Measurements from ENCODE around the gene LHFPL2. TPM values are rescaled to one million over a fixed set of nuclear protein-coding genes. Genes with fewer than 3 reads are reported as not detected.

Gene LHFPL2
- total RNA-seq, 1 donor from 2014 or later = 42.1 TPM

GRCh38 chr5:78509884-78510769, 138.4 kb downstream of the LHFPL2 start:
- no peak for TF ChIP-seq CTCF (IDR thresholded peaks at IDR 0.05; ENCODE audit: unreplicated experiment)
- Mint-ChIP-seq H3K27ac (no peak overlapping the region), H3K27me3 (ENCODE audit: low read depth) (no peaks in the 10 kb centered on the region), H3K9me3 (no peaks in the 10 kb centered on the region), H3K4me3 (peak overlapping the region; percentile 57), H3K4me1 (peaks cover 60% of the 10 kb centered on the region), H3K36me3 (peaks cover 11% of the 10 kb centered on the region)
- DNase-seq (ENCODE audit: low spot score in 2 of 2, unreplicated experiment in 2 of 2) = peak in 1 of 2 experiments; percentile 55

- TF ChIP-seq CTCF (IDR thresholded peaks at IDR 0.05; ENCODE audit: unreplicated experiment) = no peak
- H3K27me3 Mint-ChIP-seq (ENCODE audit: low read depth) = no peaks in the 10 kb centered on the region
- peaks cover 3% of the 10 kb centered on the region for H3K36me3 Mint-ChIP-seq
- peak overlapping the region; percentile 82 for H3K27ac Mint-ChIP-seq
- DNase-seq (ENCODE audit: low spot score in 2 of 2, unreplicated experiment in 2 of 2) = no peak
- H3K9me3 Mint-ChIP-seq = no peaks in the 10 kb centered on the region
- H3K4me1 Mint-ChIP-seq = peaks cover 68% of the 10 kb centered on the region
- H3K4me3 Mint-ChIP-seq = peak overlapping the region; percentile 57
Measured at GRCh38 chr5:78509145-78509865, 139.3 kb downstream of the LHFPL2 start.

GRCh38 chr5:78508186-78508765, 140.3 kb downstream of the LHFPL2 start:
- peaks cover 77% of the 10 kb centered on the region for H3K4me1 Mint-ChIP-seq
- H3K9me3 Mint-ChIP-seq = no peaks in the 10 kb centered on the region
- no peaks in the 10 kb centered on the region for H3K27me3 Mint-ChIP-seq (ENCODE audit: low read depth)
- peak overlapping the region; percentile 22 for H3K4me3 Mint-ChIP-seq
- peak in 1 of 2 experiments; percentile 43 for DNase-seq (ENCODE audit: low spot score in 2 of 2, unreplicated experiment in 2 of 2)
- H3K36me3 Mint-ChIP-seq = no peaks in the 10 kb centered on the region
- no peak for TF ChIP-seq CTCF (IDR thresholded peaks at IDR 0.05; ENCODE audit: unreplicated experiment)
- H3K27ac Mint-ChIP-seq = peak overlapping the region; percentile 82

GRCh38 chr5:78507531-78507930, 141.0 kb downstream of the LHFPL2 start:
- Mint-ChIP-seq H3K36me3 (no peaks in the 10 kb centered on the region), H3K9me3 (no peaks in the 10 kb centered on the region), H3K27ac (peak overlapping the region; percentile 82), H3K27me3 (ENCODE audit: low read depth) (no peaks in the 10 kb centered on the region), H3K4me3 (no peak overlapping the region), H3K4me1 (peaks cover 83% of the 10 kb centered on the region)
- no peak for DNase-seq (ENCODE audit: low spot score in 2 of 2, unreplicated experiment in 2 of 2)
- TF ChIP-seq CTCF (IDR thresholded peaks at IDR 0.05; ENCODE audit: unreplicated experiment) = no peak

GRCh38 chr5:78506261-78507024, 142.1 kb downstream of the LHFPL2 start:
- no peak for TF ChIP-seq CTCF (IDR thresholded peaks at IDR 0.05; ENCODE audit: unreplicated experiment)
- Mint-ChIP-seq H3K27me3 (ENCODE audit: low read depth) (no peaks in the 10 kb centered on the region), H3K36me3 (no peaks in the 10 kb centered on the region), H3K9me3 (no peaks in the 10 kb centered on the region), H3K4me1 (peaks cover 94% of the 10 kb centered on the region), H3K4me3 (no peak overlapping the region), H3K27ac (peak overlapping the region; percentile 35)
- DNase-seq (ENCODE audit: low spot score in 2 of 2, unreplicated experiment in 2 of 2) = no peak

All from mesothelial cell of epicardium (in vitro differentiated cells).